ENCODE measurements around the gene LRIF1.

GRCh38 chr1:110979154-110979553, 15.4 kb upstream of the LRIF1 start:
- TF ChIP-seq, protein P1, sequence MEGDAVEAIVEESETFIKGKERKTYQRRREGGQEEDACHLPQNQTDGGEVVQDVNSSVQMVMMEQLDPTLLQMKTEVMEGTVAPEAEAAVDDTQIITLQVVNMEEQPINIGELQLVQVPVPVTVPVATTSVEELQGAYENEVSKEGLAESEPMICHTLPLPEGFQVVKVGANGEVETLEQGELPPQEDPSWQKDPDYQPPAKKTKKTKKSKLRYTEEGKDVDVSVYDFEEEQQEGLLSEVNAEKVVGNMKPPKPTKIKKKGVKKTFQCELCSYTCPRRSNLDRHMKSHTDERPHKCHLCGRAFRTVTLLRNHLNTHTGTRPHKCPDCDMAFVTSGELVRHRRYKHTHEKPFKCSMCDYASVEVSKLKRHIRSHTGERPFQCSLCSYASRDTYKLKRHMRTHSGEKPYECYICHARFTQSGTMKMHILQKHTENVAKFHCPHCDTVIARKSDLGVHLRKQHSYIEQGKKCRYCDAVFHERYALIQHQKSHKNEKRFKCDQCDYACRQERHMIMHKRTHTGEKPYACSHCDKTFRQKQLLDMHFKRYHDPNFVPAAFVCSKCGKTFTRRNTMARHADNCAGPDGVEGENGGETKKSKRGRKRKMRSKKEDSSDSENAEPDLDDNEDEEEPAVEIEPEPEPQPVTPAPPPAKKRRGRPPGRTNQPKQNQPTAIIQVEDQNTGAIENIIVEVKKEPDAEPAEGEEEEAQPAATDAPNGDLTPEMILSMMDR (IDR thresholded peaks at IDR 0.05), result no peak
- no peak for TF ChIP-seq POLR2A (IDR thresholded peaks at IDR 0.05)
